ENCODE measurements around the gene STRA6.

Gene STRA6

DNA sequence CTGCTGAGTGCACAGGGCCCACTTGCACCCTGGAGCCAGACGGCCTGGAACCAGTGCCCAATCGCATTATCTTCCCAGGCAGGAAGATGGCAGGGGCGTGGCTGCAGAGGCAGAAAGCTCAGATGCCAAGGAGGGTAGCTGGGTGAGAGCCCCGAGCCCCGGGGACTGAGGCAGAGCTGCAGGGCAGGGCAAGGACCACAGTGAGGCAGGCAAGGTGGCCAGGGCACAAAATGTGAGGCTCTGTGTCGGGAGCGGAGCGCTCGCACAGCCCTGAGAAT is 31.9 kb upstream of the STRA6 start:
- no peak for DNase-seq (ENCODE audit: extremely low spot score)
- ChIA-PET CTCF (interaction anchor here (1.1 to 1.4 kb wide), 2 partner anchors 12 to 18 kb away, joined by 3 to 4 read pairs; no protein-coding TSS in a partner anchor), POLR2A (no interaction called here)
- TF ChIP-seq, protein P1, sequence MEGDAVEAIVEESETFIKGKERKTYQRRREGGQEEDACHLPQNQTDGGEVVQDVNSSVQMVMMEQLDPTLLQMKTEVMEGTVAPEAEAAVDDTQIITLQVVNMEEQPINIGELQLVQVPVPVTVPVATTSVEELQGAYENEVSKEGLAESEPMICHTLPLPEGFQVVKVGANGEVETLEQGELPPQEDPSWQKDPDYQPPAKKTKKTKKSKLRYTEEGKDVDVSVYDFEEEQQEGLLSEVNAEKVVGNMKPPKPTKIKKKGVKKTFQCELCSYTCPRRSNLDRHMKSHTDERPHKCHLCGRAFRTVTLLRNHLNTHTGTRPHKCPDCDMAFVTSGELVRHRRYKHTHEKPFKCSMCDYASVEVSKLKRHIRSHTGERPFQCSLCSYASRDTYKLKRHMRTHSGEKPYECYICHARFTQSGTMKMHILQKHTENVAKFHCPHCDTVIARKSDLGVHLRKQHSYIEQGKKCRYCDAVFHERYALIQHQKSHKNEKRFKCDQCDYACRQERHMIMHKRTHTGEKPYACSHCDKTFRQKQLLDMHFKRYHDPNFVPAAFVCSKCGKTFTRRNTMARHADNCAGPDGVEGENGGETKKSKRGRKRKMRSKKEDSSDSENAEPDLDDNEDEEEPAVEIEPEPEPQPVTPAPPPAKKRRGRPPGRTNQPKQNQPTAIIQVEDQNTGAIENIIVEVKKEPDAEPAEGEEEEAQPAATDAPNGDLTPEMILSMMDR (IDR thresholded peaks at IDR 0.05; ENCODE audit: control extremely low read depth, extremely low read depth, low read depth, missing control alignments), result no peak

DNA sequence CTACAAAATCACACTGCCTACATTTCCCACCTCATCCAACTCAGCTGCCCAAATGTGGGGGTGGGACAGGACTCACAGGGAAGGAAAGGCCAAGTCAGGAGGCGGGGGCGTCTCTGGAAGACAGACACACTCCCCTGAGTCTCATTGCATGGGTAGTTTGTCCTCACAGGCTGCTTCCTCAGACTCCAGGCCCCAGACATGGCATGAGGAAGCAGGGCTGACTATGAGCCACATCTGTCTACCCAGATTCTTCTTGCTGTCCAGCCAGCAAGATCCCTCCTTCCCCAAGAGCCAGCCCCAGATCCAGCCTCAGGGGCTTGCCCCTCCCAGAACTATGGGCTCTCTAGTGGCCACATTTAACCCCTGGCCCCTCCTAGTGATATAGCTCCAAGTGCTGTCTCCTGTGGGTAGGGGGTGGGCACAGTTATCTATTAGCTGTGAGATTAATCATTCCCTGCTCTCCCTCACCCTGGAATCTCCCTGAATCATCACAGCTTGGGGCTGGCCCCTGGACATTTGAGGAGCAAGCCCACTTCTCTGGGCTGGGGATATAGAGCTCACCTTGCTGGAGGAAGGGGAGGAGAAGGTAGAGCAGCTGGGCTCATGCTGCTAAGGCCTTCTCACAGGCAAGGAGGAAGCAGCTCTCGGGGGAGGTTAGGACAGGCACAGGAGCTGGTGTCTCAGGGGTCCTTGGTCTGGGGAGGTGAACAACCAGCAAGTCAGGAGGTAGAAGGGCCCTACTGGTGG is 31.4 kb upstream of the STRA6 start:
- ChIA-PET CTCF (interaction anchor here (0.7 to 1.4 kb wide), 5 partner anchors 12 to 34 kb away, joined by 3 to 4 read pairs (median 3); no protein-coding TSS in a partner anchor), POLR2A (no interaction called here)

DNA sequence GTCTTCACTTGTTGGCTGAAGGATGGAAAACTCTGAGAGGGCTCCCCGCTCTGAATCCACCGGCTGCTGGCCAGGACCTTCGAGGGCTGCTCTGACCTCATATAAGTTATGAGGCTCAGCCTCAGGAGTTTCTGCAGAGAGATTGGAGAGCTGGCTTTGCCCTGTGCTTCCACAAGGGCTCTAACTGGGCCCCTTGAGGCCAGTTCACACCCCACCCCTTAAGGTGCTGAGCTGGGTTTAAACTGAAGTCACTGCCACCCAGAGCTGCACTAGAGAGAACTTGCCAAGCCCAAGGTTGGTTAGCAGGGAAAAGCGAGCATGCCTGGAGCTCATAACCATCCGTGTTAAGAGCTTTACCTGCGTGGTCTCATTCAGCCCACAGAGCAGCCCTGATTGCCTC is 30.8 kb upstream of the STRA6 start:
- no peak for DNase-seq (ENCODE audit: extremely low spot score)
- ChIA-PET POLR2A (no interaction called here), CTCF (interaction anchor here (0.7 to 1.4 kb wide), 4 partner anchors 17 to 33 kb away, joined by 3 to 4 read pairs (median 3); no protein-coding TSS in a partner anchor)
- TF ChIP-seq, protein P1 (IDR thresholded peaks at IDR 0.05; ENCODE audit: control extremely low read depth, extremely low read depth, low read depth, missing control alignments), result no peak

More for the DNA sequence above, 31.4 kb upstream of the STRA6 start:
- TF ChIP-seq, protein P1 (IDR thresholded peaks at IDR 0.05; ENCODE audit: control extremely low read depth, extremely low read depth, low read depth, missing control alignments), result no peak
- DNase-seq (ENCODE audit: extremely low spot score), result no peak

DNA sequence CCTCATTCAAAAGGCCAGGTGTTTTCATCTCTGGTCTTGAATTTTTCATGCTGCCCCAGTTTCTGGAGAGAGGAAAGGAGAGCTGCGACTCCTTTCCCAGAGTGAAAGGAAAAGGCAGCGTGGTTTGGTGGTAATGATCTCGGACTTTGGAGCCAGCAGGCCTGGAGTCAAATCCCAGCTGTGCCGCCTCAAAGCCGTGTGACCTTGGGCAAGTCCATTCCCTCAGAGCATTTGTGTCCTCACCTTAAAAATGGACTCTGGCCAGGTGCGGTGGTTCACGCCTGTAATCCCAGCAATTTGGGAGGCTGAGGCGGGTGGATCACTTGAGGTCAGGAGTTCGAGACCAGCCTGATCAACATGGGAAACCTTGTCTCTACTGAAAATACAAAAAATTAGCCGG is 28.9 kb upstream of the STRA6 start:
- DNase-seq (ENCODE audit: extremely low spot score), result no peak
- ChIA-PET POLR2A (no interaction called here), CTCF (interaction anchor here (1.3 kb wide), 1 partner anchor 9 kb away, joined by 3 read pairs; no protein-coding TSS in a partner anchor)
- TF ChIP-seq, protein P1 (IDR thresholded peaks at IDR 0.05; ENCODE audit: control extremely low read depth, extremely low read depth, low read depth, missing control alignments), result no peak

DNA sequence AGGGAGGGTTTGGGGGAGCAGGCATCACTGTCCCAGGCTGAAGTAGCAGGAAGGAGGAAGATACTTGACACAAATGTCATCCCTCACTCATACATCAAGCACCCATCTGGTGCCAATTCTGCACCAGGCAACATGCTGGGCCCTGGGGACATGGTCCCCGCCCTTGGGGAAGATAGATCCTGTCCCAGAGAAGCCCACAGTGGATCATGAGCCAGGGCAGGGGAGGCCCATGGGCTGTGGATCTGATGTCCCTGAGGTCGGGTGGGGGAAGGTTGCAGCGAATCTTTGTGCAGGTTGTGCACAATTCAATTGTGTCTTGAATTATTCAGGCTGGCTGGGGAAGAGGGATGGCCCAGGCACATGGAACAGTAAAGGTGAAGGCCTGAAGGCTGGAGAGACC is 27.1 kb upstream of the STRA6 start:
- TF ChIP-seq, protein P1 (IDR thresholded peaks at IDR 0.05; ENCODE audit: control extremely low read depth, extremely low read depth, low read depth, missing control alignments), result no peak
- no peak for DNase-seq (ENCODE audit: extremely low spot score)
- ChIA-PET CTCF (interaction anchor here (1.8 kb wide), 1 partner anchor 9 kb away, joined by 5 read pairs; no protein-coding TSS in a partner anchor), POLR2A (interaction anchor here (0.6 kb wide), 1 partner anchor 16 kb away, joined by 3 read pairs; no protein-coding TSS in a partner anchor)

DNA sequence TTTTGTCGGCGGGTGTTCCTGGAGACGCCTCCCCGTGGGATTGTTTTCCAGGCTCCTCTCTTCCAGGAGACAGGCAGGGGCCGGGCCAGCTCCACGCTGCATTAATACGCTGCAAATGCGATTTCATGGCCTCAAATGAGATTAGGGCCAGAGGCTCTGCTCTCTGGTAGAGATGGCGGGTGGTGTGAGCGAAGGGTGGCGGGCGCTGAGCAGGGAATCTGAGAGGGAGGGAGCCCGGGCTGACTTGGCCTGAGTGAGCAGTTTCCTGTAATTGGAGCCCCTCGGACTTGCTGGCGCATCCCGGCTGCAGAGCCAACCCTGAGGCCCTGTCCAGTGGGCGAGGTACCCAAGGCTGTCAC is 26.1 kb upstream of the STRA6 start:
- DNase-seq (ENCODE audit: extremely low spot score), result no peak
- TF ChIP-seq, protein P1 (IDR thresholded peaks at IDR 0.05; ENCODE audit: control extremely low read depth, extremely low read depth, low read depth, missing control alignments), result no peak
- CTCF ChIA-PET, result no interaction called here
- POLR2A ChIA-PET, result no interaction called here

All from GM10248 (cell line).